GM23338 (cell line): ENCODE measurements around the gene PXDN. TPM values are rescaled to one million over a fixed set of nuclear protein-coding genes. Genes with fewer than 3 reads are reported as not detected.

Experiments
- EZH2 ChIP-seq: fragments of 200-600 bp; sonication (generic); IDR thresholded peaks from one replicate; pipeline ENCODE4 v1.8.0; 2017; ENCODE audit warnings: antibody characterized with exemption, mild to moderate bottlenecking, low read depth; ENCODE audit not compliant: unreplicated experiment
- POLR2AphosphoS5 ChIP-seq: IDR thresholded peaks from 2 replicates; pipeline ENCODE4 v1.6.1; 2016; ENCODE audit warnings: antibody characterized with exemption, low read depth
- STAT1 ChIP-seq: IDR thresholded peaks from one replicate; pipeline ENCODE4 v1.6.1; 2016; ENCODE audit warnings: antibody characterized with exemption; ENCODE audit not compliant: unreplicated experiment
- ZNF114 ChIP-seq: fragments of 250-450 bp; sonication (Bioruptor Pico); IDR thresholded peaks from 2 replicates; pipeline ENCODE4 v1.5.0; 2020; ENCODE audit warnings: mild to moderate bottlenecking, moderate library complexity
- ZNF331 ChIP-seq: fragments of 250-450 bp; sonication (Bioruptor Pico); IDR thresholded peaks from 2 replicates; pipeline ENCODE4 v1.5.0; 2020; ENCODE audit warnings: low read depth, mild to moderate bottlenecking, moderate library complexity
- polyA plus RNA-seq: library from polyadenylated mRNA; unstranded; fragments of >200 nt; fragmentation: Nextera tagmentation; extraction: Ambion mirVana; gene quantifications from 2 replicates; pipeline ENCODE4 v1.2.1, GENCODE V29; 2016
- total RNA-seq: library from RNA; depleted of rRNA; stranded (reverse); fragments of >200 nt; shearing (Covaris generic); gene quantifications from 2 replicates; pipeline ENCODE4 v1.2.3, GENCODE V29; 2014
- TF ChIP-seq, protein P1 (sequence below): fragments of 250-450 bp; sonication (Bioruptor Pico); IDR thresholded peaks from 2 replicates; pipeline ENCODE4 v1.5.0; 2020; ENCODE audit warnings: mild to moderate bottlenecking, moderate library complexity
- TF ChIP-seq, protein P2 (sequence below), 2 experiments: fragments of 200-600 bp in 1 of 2; sonication (generic) in 1 of 2; conservative IDR thresholded peaks; 2 replicates each; pipeline versions ENCODE4 v1.5.1 to v1.6.1; 2016 to 2017; ENCODE audit warnings: antibody characterized with exemption in 2 of 2, low read depth in 2 of 2, mild to moderate bottlenecking in 2 of 2, moderate library complexity in 1 of 2

Gene PXDN
- total and polyA plus RNA-seq, 2 experiments from 2014 or later = 42.2 to 225 TPM

DNA sequence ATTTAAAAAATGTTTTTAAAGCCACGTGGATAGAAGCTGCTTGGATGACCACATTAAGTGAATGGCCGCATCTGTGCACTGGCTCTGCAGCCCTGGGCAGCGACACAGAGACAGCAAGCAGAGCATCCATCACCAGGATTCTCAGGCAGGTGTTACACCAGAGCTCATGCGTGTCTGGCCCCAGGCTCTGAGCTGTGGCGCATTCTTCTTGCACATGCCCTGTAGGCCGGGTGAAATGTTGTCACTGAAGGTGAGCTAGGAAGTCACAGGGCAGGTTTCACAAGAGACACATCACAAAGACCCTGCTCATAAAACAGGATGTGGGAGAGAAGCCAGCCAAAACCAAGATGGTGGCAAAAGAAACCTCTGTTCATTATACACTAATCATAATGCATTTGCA lies 8.4 kb upstream of the PXDN start (continued):
- TF ChIP-seq, protein P1, sequence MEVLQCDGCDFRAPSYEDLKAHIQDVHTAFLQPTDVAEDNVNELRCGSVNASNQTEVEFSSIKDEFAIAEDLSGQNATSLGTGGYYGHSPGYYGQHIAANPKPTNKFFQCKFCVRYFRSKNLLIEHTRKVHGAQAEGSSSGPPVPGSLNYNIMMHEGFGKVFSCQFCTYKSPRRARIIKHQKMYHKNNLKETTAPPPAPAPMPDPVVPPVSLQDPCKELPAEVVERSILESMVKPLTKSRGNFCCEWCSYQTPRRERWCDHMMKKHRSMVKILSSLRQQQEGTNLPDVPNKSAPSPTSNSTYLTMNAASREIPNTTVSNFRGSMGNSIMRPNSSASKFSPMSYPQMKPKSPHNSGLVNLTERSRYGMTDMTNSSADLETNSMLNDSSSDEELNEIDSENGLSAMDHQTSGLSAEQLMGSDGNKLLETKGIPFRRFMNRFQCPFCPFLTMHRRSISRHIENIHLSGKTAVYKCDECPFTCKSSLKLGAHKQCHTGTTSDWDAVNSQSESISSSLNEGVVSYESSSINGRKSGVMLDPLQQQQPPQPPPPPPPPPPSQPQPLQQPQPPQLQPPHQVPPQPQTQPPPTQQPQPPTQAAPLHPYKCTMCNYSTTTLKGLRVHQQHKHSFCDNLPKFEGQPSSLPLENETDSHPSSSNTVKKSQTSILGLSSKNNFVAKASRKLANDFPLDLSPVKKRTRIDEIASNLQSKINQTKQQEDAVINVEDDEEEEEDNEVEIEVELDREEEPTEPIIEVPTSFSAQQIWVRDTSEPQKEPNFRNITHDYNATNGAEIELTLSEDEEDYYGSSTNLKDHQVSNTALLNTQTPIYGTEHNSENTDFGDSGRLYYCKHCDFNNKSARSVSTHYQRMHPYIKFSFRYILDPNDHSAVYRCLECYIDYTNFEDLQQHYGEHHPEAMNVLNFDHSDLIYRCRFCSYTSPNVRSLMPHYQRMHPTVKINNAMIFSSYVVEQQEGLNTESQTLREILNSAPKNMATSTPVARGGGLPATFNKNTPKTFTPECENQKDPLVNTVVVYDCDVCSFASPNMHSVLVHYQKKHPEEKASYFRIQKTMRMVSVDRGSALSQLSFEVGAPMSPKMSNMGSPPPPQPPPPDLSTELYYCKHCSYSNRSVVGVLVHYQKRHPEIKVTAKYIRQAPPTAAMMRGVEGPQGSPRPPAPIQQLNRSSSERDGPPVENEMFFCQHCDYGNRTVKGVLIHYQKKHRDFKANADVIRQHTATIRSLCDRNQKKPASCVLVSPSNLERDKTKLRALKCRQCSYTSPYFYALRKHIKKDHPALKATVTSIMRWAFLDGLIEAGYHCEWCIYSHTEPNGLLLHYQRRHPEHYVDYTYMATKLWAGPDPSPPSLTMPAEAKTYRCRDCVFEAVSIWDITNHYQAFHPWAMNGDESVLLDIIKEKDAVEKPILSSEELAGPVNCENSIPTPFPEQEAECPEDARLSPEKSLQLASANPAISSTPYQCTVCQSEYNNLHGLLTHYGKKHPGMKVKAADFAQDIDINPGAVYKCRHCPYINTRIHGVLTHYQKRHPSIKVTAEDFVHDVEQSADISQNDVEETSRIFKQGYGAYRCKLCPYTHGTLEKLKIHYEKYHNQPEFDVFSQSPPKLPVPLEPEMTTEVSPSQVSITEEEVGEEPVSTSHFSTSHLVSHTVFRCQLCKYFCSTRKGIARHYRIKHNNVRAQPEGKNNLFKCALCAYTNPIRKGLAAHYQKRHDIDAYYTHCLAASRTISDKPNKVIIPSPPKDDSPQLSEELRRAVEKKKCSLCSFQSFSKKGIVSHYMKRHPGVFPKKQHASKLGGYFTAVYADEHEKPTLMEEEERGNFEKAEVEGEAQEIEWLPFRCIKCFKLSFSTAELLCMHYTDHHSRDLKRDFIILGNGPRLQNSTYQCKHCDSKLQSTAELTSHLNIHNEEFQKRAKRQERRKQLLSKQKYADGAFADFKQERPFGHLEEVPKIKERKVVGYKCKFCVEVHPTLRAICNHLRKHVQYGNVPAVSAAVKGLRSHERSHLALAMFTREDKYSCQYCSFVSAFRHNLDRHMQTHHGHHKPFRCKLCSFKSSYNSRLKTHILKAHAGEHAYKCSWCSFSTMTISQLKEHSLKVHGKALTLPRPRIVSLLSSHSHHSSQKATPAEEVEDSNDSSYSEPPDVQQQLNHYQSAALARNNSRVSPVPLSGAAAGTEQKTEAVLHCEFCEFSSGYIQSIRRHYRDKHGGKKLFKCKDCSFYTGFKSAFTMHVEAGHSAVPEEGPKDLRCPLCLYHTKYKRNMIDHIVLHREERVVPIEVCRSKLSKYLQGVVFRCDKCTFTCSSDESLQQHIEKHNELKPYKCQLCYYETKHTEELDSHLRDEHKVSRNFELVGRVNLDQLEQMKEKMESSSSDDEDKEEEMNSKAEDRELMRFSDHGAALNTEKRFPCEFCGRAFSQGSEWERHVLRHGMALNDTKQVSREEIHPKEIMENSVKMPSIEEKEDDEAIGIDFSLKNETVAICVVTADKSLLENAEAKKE (CRISPR knock-in tag) = no peak
- TF ChIP-seq ZNF331 (CRISPR knock-in tag) = no peak
- TF ChIP-seq, protein P2, sequence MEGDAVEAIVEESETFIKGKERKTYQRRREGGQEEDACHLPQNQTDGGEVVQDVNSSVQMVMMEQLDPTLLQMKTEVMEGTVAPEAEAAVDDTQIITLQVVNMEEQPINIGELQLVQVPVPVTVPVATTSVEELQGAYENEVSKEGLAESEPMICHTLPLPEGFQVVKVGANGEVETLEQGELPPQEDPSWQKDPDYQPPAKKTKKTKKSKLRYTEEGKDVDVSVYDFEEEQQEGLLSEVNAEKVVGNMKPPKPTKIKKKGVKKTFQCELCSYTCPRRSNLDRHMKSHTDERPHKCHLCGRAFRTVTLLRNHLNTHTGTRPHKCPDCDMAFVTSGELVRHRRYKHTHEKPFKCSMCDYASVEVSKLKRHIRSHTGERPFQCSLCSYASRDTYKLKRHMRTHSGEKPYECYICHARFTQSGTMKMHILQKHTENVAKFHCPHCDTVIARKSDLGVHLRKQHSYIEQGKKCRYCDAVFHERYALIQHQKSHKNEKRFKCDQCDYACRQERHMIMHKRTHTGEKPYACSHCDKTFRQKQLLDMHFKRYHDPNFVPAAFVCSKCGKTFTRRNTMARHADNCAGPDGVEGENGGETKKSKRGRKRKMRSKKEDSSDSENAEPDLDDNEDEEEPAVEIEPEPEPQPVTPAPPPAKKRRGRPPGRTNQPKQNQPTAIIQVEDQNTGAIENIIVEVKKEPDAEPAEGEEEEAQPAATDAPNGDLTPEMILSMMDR (conservative IDR thresholded peaks at IDR 0.05; ENCODE audit: low read depth in 2 of 2) = no peak
- TF ChIP-seq EZH2 = no peak
- TF ChIP-seq ZNF114 (CRISPR knock-in tag) = no peak
- no peak for TF ChIP-seq STAT1
- no peak for TF ChIP-seq POLR2AphosphoS5
